Mucosa of rectum (tissue), 2 donors: ENCODE data around the gene A2M.

Experiments used
- H3K27ac ChIP-seq, 2 donors: one replicate each; pipeline ENCODE4 v1.7.0; 2013; ENCODE audit warnings: inconsistent platforms in 2 of 2, low read depth in 2 of 2, low read length in 2 of 2
- H3K27me3 ChIP-seq, 2 donors: one replicate each; pipeline ENCODE4 v1.7.0; 2013; ENCODE audit warnings: low read length in 2 of 2; ENCODE audit not compliant: control insufficient read depth in 2 of 2, insufficient read depth in 2 of 2
- H3K36me3 ChIP-seq, 2 donors: one replicate each; pipeline ENCODE4 v1.7.0; 2013; ENCODE audit warnings: low read length in 2 of 2; ENCODE audit not compliant: control insufficient read depth in 2 of 2, insufficient read depth in 2 of 2
- H3K4me1 ChIP-seq, 2 donors: one replicate each; pipeline ENCODE4 v1.7.0; 2013; ENCODE audit warnings: low read length in 2 of 2, mild to moderate bottlenecking in 1 of 2; ENCODE audit not compliant: control insufficient read depth in 2 of 2, insufficient read depth in 2 of 2
- H3K4me3 ChIP-seq, 2 donors: one replicate each; pipeline ENCODE4 v1.7.0; 2013; ENCODE audit warnings: low read length in 2 of 2
- H3K9ac ChIP-seq, 2 donors: one replicate each; pipeline ENCODE4 v1.7.0; 2013; ENCODE audit warnings: low read length in 2 of 2, low read depth in 1 of 2, mild to moderate bottlenecking in 1 of 2
- H3K9me3 ChIP-seq, 2 donors: one replicate each; pipeline ENCODE4 v1.7.0; 2013; ENCODE audit warnings: low read length in 2 of 2; ENCODE audit not compliant: control insufficient read depth in 2 of 2
- donor health status: healthy.
- donor health status: Normal muscosa, but diverticular disease.

The A2M gene

DNA sequence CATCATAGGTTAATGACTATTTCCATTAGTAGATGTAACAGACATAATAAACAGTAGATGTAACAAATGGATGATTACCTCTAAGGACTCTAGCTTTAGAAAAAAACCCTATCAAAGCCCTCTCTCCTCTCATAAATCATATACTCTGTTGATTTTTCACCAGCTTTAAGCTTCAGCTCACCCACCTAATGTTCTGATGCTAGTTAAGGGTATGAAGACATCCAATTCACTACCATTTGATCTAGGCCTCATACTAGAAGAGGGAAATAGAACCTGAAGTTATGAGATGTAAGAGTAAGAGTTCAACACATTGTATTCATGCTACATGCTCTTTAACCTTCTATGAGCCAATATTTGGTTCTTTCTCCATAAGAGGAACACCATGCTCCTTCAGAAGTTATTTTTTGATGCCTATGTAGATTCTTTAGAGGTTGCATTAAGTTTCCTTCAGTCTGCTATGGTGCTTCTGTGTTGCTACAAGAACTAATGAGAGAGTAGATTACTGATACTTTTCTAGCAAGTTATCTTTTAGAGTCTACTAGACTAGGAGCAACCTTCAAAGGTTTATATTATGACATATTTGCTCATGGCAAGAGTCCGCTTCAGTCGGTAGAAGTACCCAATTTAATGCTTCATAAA is 16.0 kb downstream of the A2M start:
- H3K27ac ChIP-seq = no peak overlapping the region
- peaks cover 8 to 10% of the 10 kb centered on the region in 2 donors for H3K36me3 ChIP-seq
- no peaks in the 10 kb centered on the region for H3K4me1 ChIP-seq

DNA sequence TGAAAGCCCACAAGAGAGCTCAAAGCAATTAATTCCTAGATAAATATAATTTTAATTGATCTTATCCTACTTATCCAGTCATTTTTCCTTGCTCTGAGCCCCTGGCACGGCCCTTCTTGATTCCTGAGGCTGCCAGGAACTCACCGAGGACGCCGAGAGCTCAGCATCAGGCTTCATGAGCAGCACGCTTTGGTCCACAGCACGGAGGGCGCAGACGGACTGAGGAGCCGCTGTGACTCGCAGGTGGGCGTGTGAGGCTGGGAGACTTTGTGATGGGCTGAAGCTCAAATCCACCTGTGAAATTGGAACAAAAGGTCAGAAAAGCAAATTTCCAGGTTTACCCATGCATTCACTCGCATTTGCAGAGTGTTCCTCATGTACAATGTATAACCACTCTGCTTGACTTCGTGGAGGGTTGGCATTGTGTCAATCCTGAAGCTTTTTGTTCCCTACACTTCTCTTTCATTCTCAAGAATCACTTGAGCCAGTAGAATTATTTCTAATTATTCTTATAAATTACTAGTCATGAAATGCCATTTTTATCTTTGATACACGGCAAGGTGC is 17.2 kb downstream of the A2M start:
- Histone ChIP-seq H3K4me1 (no peaks in the 10 kb centered on the region), H3K27ac (no peak overlapping the region), H3K9me3 (no peaks in the 10 kb centered on the region), H3K36me3 (peaks cover 5 to 10% of the 10 kb centered on the region in 2 donors), H3K9ac (no peak overlapping the region), H3K27me3 (no peaks in the 10 kb centered on the region), H3K4me3 (no peak overlapping the region)

More for the DNA sequence above, 16.0 kb downstream of the A2M start:
- Histone ChIP-seq H3K27me3 (no peaks in the 10 kb centered on the region), H3K4me3 (no peak overlapping the region), H3K9ac (no peak overlapping the region), H3K9me3 (no peaks in the 10 kb centered on the region)

DNA sequence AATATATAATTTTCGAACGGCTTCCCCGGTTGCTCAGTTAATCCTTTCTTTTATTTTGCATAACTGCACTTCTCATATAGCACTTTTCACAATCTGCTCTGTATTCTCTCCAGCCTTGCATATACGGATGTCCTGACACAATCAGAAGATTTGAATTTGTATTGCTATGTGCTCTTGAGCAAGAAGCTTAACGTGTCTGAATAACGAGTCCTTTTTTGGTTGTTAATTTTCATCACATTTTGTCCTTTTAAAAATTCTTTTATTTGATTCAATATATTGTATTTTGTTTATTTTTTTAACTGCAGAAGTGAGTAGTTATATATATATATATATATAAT is 17.6 kb downstream of the A2M start:
- Histone ChIP-seq H3K36me3 (peaks cover 5 to 14% of the 10 kb centered on the region in 2 donors), H3K27me3 (no peaks in the 10 kb centered on the region), H3K27ac (no peak overlapping the region), H3K4me1 (no peaks in the 10 kb centered on the region), H3K9ac (no peak overlapping the region), H3K9me3 (no peaks in the 10 kb centered on the region), H3K4me3 (no peak overlapping the region)

DNA sequence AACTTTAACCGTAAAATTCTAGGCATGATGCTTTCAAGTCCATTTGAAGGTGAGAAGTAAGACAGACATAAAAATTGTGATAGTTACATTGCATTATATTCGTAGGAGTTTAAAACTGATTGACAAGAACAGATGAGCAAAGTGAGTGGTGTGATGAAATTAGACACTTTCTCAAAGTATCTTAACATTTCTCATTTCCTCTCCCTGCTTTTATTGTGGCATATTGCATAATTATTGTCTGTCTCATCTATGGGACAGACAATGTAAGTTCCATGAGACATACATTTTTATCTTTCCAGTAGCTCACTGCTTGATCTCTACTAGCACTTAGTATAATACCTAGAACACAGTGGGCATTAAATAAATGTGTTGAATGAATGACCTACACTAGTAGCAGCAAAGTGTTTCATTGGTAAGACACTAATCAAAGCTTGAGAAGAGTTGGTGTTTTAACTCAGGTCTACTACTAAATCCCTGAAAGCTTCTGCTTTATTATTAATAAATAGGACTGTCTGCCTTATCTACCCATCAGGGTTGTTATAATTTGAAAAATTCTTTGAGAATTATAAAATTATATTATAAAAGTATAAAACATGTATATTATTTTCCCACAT is 19.0 kb downstream of the A2M start:
- Histone ChIP-seq H3K4me3 (no peak overlapping the region), H3K9ac (no peak overlapping the region), H3K36me3 (peaks cover 8 to 18% of the 10 kb centered on the region in 2 donors), H3K4me1 (no peaks in the 10 kb centered on the region), H3K9me3 (no peaks in the 10 kb centered on the region), H3K27ac (no peak overlapping the region), H3K27me3 (no peaks in the 10 kb centered on the region)

DNA sequence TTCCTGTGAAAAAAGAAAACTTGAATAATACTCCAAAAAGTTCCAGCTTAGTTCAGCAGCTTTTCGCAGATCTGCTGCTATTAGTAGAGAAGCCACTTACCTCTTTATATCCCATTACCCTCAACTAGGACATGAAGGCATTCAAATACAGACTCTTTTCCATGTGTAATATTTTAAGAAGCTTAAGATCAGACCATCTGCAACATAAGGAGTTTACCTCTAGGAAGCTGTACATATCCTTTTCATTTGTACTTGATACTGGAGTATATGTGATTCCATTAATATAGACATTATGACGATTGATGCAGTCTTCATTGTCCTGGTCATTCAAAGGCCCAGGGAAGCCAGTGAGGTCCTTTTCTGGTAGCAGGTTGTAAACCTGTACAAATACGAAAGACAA is 20.4 kb downstream of the A2M start:
- H3K9ac ChIP-seq = no peak overlapping the region
- H3K27ac ChIP-seq = no peak overlapping the region
- no peaks in the 10 kb centered on the region for H3K9me3 ChIP-seq
- H3K27me3 ChIP-seq = no peaks in the 10 kb centered on the region
- no peak overlapping the region for H3K4me3 ChIP-seq
- H3K36me3 ChIP-seq = peaks cover 11 to 19% of the 10 kb centered on the region in 2 donors
- no peaks in the 10 kb centered on the region for H3K4me1 ChIP-seq

DNA sequence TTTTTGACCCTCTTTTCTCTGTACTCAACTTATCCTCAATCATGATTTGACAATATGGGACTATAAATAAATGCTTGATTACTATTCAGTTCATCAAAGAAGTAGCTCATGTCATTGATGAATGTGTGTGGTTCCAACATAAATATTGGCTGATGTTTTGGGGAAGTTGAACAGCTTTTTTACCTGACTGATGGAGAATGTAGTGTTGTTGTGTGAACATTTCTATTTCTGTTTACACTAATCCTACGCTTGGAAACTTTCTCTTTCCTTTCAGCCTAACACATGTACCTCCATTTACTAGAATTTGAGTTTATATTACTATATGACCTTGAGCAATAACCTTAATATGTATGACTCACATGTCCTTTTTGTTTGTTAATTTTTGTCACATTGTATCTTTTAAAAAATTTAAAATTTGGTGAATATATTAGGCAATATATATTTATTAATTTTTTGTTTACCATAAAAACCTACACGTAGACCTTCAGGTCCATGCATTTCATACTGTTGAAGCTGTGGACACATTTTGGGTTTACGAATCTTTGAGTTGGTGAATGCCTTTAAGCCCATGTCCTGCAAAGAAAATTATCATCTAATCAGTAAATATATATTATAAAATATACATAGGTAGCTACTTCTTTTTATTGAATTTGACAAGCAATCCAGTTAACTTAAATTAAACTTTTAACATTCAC is 21.1 kb downstream of the A2M start:
- Histone ChIP-seq H3K27ac (no peak overlapping the region), H3K36me3 (peaks cover 14 to 22% of the 10 kb centered on the region in 2 donors), H3K9ac (no peak overlapping the region), H3K9me3 (no peaks in the 10 kb centered on the region), H3K4me1 (no peaks in the 10 kb centered on the region), H3K4me3 (no peak overlapping the region), H3K27me3 (no peaks in the 10 kb centered on the region)

DNA sequence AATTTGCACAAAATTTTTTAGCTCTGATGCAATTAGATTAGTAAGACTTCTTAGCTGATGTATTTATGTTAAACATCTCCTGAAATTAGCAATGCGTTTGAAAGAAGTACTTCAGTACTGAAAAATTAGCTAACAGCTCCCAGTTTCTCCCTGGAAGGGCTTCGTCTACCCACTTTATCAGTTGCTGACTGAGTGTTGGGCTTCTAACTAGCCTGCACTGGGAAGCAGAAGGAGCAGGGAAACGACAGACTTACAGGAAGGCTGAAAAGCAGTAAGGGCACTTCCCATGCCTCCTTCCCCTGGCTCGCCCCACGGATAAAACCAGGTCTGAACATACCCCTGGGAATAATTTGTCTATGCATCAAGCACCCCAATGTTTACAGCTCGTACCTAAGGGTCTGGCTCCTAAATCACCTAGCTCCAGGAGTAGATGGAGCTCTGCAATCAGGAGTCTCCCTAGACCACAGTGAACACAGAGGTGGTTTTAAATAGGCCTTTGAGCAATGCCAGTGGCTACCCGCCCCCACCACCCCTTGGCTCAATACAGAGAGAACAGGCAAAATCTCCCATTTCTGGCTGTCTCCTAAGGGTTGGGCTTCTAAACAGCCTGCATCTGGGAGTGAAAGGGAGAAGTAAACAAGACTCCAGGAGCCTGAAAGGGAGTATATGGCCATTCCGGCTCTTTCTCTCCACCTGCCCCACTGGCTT is 23.7 kb downstream of the A2M start:
- H3K9ac ChIP-seq = no peak overlapping the region
- H3K36me3 ChIP-seq = peaks cover 16 to 20% of the 10 kb centered on the region in 2 donors
- H3K27ac ChIP-seq = no peak overlapping the region
- H3K9me3 ChIP-seq = no peaks in the 10 kb centered on the region
- H3K4me1 ChIP-seq = no peaks in the 10 kb centered on the region
- no peak overlapping the region for H3K4me3 ChIP-seq
- H3K27me3 ChIP-seq = no peaks in the 10 kb centered on the region

DNA sequence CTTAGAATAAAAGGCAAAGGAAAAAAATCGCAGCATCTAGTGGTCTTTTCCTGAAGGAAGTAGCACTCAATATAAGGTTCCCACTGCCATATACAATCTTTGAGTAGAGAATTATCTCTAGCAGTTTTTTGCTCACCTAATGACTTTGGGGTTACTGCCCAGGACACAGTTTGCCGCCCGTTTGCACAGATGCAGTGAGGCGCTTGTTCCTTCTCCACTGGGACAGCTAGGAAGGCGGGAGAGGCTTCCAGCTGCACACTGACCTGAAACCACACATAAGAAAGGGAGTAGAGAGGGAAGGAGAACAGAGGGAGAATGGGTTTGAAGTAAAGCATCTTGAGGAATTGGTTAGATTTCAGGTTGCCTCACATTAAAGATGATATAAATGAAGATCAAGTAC is 25.5 kb downstream of the A2M start:
- peaks cover 15 to 16% of the 10 kb centered on the region in 2 donors for H3K36me3 ChIP-seq
- H3K4me3 ChIP-seq = no peak overlapping the region
- H3K27ac ChIP-seq = no peak overlapping the region
- H3K9me3 ChIP-seq = no peaks in the 10 kb centered on the region
- H3K27me3 ChIP-seq = no peaks in the 10 kb centered on the region
- no peaks in the 10 kb centered on the region for H3K4me1 ChIP-seq
- H3K9ac ChIP-seq = no peak overlapping the region

DNA sequence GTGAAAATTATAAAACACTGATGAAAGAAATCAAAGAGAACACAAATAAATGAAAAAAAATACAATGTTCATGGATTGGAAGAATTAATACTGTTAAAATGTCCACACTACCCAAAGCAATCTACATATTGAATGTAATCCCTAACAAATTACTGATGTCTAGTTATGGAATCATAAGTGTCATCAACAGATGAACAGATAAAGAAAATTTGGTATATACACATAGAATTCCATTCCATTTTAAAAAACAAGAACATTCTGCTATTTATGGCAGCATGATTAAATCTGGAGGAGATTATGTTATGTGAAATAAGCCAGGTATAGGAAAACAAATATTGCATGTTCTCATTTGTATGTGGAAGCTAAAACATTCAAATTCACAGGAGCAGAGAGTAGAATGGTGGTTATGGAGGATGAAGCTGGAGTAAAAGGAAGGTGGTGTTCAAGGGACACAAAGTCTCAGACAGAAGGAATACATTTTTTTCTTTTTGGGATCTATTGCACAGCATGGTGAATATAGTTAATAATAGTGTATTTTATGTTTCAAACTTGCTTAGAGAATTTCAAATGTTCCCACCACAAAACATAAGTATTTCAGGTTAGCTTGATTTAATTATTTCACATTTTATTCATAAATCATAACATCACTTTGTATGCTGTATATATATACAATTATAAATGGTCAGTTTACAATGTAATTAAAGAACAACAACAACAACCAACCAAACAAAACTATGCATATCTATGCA is 28.5 kb downstream of the A2M start:
- peaks cover 10 to 13% of the 10 kb centered on the region in 2 donors for H3K36me3 ChIP-seq
- H3K4me3 ChIP-seq = no peak overlapping the region
- H3K9me3 ChIP-seq = no peaks in the 10 kb centered on the region
- H3K9ac ChIP-seq = no peak overlapping the region
- no peak overlapping the region for H3K27ac ChIP-seq
- no peaks in the 10 kb centered on the region for H3K4me1 ChIP-seq
- H3K27me3 ChIP-seq = no peaks in the 10 kb centered on the region
